ENCODE measurements around the gene COX4I2.

- TF ChIP-seq POLR2AphosphoS5 (IDR thresholded peaks at IDR 0.05; ENCODE audit: insufficient read depth, low read depth, low read length), result no peak
- TF ChIP-seq MAX (IDR thresholded peaks at IDR 0.05; ENCODE audit: insufficient read depth, insufficient read length), result no peak
- TF ChIP-seq CTCF (IDR thresholded peaks at IDR 0.05; ENCODE audit: extremely low read depth in 1 of 2, insufficient read depth in 1 of 2, low read depth in 1 of 2, low read length in 2 of 2), result no peak
- TF ChIP-seq EZH2 (IDR thresholded peaks at IDR 0.05; ENCODE audit: borderline replicate concordance, low read depth, low read length, severe bottlenecking), result no peak
Observed at GRCh38 chr20:31676609-31676989, 38.9 kb downstream of the COX4I2 start.
